Neural cell (in vitro differentiated cells): ENCODE measurements around the gene BCL2. TPM values are rescaled to one million over a fixed set of nuclear protein-coding genes. Genes with fewer than 3 reads are reported as not detected.

Experiments used
- H2AFZ ChIP-seq: fragments of 200-600, 300-800 bp; sonication (generic), shearing (Covaris generic); 2 replicates; pipeline ENCODE4 v1.6.0; 2014; ENCODE audit warnings: low read depth, mild to moderate bottlenecking, antibody characterized with exemption, low read length, moderate library complexity
- H3F3A ChIP-seq: fragments of 200-600 bp; shearing (Covaris generic); 2 replicates; pipeline ENCODE4 v1.6.1; 2016; ENCODE audit warnings: mild to moderate bottlenecking, moderate library complexity, mixed read lengths, antibody characterized with exemption, low read length; ENCODE audit not compliant: insufficient read depth, poor library complexity, severe bottlenecking
- H3K27ac ChIP-seq: fragments of 200-600, 300-800 bp; sonication (generic), shearing (Covaris generic); 2 replicates; pipeline ENCODE4 v1.5.1; 2014; ENCODE audit warnings: mild to moderate bottlenecking, low read length, moderate library complexity
- H3K27me3 ChIP-seq: fragments of 300-800, 200-600 bp; sonication (generic), shearing (Covaris generic); 2 replicates; pipeline ENCODE4 v1.6.0; 2014; ENCODE audit warnings: mild to moderate bottlenecking, low read depth, low read length, moderate library complexity; ENCODE audit not compliant: insufficient read depth
- H3K36me3 ChIP-seq: fragments of 300-800, 200-600 bp; sonication (generic), shearing (Covaris generic); 2 replicates; pipeline ENCODE4 v1.5.1; 2014; ENCODE audit warnings: mild to moderate bottlenecking, antibody characterized with exemption, low read length, moderate library complexity; ENCODE audit not compliant: insufficient read depth
- H3K4me2 ChIP-seq: fragments of 300-800, 200-600 bp; sonication (generic), shearing (Covaris generic); 2 replicates; pipeline ENCODE4 v1.6.0; 2014; ENCODE audit warnings: mild to moderate bottlenecking, low read length
- H3K4me3 ChIP-seq: fragments of 300-800, 200-600 bp; sonication (generic), shearing (Covaris generic); 2 replicates; pipeline ENCODE4 v1.5.1; 2014; ENCODE audit warnings: mild to moderate bottlenecking, low read length, moderate library complexity
- H3K79me2 ChIP-seq: fragments of 200-600 bp; shearing (Covaris generic); replicated peaks from 2 replicates; pipeline ENCODE4 v1.6.0; 2014; ENCODE audit warnings: mild to moderate bottlenecking, low read length, moderate library complexity; ENCODE audit not compliant: insufficient read depth
- H3K9ac ChIP-seq: fragments of 300-800, 200-600 bp; sonication (generic), shearing (Covaris generic); 2 replicates; pipeline ENCODE4 v1.6.1; 2016; ENCODE audit warnings: mild to moderate bottlenecking, low read length, mixed read lengths
- H3K9me2 ChIP-seq: fragments of 200-600 bp; shearing (Covaris generic); 2 replicates; pipeline ENCODE4 v1.6.1; 2016; ENCODE audit warnings: mild to moderate bottlenecking, low read length, mixed read lengths; ENCODE audit not compliant: insufficient read depth
- H3K9me3 ChIP-seq: fragments of 200-600, 300-800 bp; sonication (generic), shearing (Covaris generic); 2 replicates; pipeline ENCODE4 v1.6.1; 2016; ENCODE audit warnings: mild to moderate bottlenecking, mixed run types, low read length, moderate library complexity, mixed read lengths
- H4K20me1 ChIP-seq: fragments of 200-600 bp; shearing (Covaris generic); 2 replicates; pipeline ENCODE4 v1.6.1; 2016; ENCODE audit warnings: mild to moderate bottlenecking, mixed run types; ENCODE audit not compliant: insufficient read depth
- EP300 ChIP-seq: fragments of 450-650 bp; conservative IDR thresholded peaks from 2 replicates; pipeline ENCODE4 v1.6.1; 2014; ENCODE audit warnings: antibody characterized with exemption, mild to moderate bottlenecking, moderate library complexity; ENCODE audit not compliant: poor library complexity, severe bottlenecking
- EZH2 ChIP-seq: fragments of 200-600, 300-800 bp; shearing (Covaris generic), sonication (generic); IDR thresholded peaks from 2 replicates; pipeline ENCODE4 v1.6.1; 2014; ENCODE audit warnings: antibody characterized with exemption, low read length, borderline replicate concordance, mild to moderate bottlenecking; ENCODE audit not compliant: insufficient read depth, poor library complexity, severe bottlenecking
- MXI1 ChIP-seq: fragments of 450-650 bp; conservative IDR thresholded peaks from 2 replicates; pipeline ENCODE4 v1.6.1; 2014; ENCODE audit warnings: antibody characterized with exemption, mild to moderate bottlenecking; ENCODE audit not compliant: poor library complexity, severe bottlenecking
- POLR2AphosphoS5 ChIP-seq: IDR thresholded peaks from 2 replicates; pipeline ENCODE4 v1.6.1; 2012
- RAD21 ChIP-seq: fragments of 450-650 bp; conservative IDR thresholded peaks from 2 replicates; pipeline ENCODE4 v1.6.1; 2014; ENCODE audit warnings: antibody characterized with exemption, mild to moderate bottlenecking, moderate library complexity
- SMC3 ChIP-seq: fragments of 450-650 bp; conservative IDR thresholded peaks from 2 replicates; pipeline ENCODE4 v1.6.1; 2014; ENCODE audit warnings: antibody characterized with exemption, mild to moderate bottlenecking, moderate library complexity; ENCODE audit not compliant: poor library complexity
- TAF1 ChIP-seq: IDR thresholded peaks from 2 replicates; pipeline ENCODE4 v1.6.1; 2012; ENCODE audit warnings: low read depth
- polyA plus RNA-seq: library from polyadenylated mRNA; depleted of rRNA; stranded (reverse); fragments of >200 nt; gene quantifications from 2 replicates; pipeline ENCODE4 v1.2.3, GENCODE V29; 2014
- TF ChIP-seq, protein P1 (sequence below): IDR thresholded peaks from 2 replicates; pipeline ENCODE4 v1.6.1; 2012; ENCODE audit warnings: borderline replicate concordance
- TF ChIP-seq, protein P2 (sequence below): fragments of 450-650 bp; IDR thresholded peaks from 2 replicates; pipeline ENCODE4 v1.5.1; 2014; ENCODE audit warnings: antibody characterized with exemption, mild to moderate bottlenecking, moderate library complexity; ENCODE audit not compliant: poor library complexity, severe bottlenecking

Gene BCL2
- polyA plus RNA-seq, 1 donor from 2014 or later: 3.4 TPM

DNA sequence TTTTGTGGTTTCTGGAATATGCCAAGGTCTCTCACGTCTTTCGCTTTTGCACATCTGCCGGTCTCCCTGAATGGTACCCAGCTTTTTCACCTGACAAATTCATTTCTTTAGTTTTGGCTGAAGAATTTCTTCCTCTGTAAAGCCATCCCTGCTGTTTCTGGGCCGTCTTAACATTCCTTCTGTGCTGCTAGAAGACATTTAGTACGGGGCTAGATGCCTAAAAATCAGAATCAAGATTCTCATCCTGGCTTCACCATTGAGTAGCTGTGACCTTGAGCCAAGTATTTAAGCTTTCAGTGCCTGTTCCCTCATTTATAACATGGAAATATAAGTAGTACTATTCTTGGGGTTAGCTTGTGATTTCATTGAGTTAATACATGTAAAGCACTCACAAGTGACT lies 6.4 kb upstream of the BCL2 start:
- Histone ChIP-seq H3K4me2 (no peak overlapping the region), H4K20me1 (no peaks in the 10 kb centered on the region), H3F3A (no peaks in the 10 kb centered on the region), H3K9me3 (no peaks in the 10 kb centered on the region), H3K4me3 (no peak overlapping the region), H3K27ac (no peak overlapping the region), H3K79me2 (no peaks in the 10 kb centered on the region), H3K9me2 (no peaks in the 10 kb centered on the region), H3K36me3 (no peaks in the 10 kb centered on the region), H3K9ac (no peak overlapping the region), H2AFZ (no peak overlapping the region), H3K27me3 (no peaks in the 10 kb centered on the region)
- no peak for TF ChIP-seq MXI1
- TF ChIP-seq RAD21: no peak
- TF ChIP-seq TAF1: no peak
- TF ChIP-seq EZH2: no peak
- no peak for TF ChIP-seq POLR2AphosphoS5
- no peak for TF ChIP-seq SMC3
- TF ChIP-seq, protein P1, sequence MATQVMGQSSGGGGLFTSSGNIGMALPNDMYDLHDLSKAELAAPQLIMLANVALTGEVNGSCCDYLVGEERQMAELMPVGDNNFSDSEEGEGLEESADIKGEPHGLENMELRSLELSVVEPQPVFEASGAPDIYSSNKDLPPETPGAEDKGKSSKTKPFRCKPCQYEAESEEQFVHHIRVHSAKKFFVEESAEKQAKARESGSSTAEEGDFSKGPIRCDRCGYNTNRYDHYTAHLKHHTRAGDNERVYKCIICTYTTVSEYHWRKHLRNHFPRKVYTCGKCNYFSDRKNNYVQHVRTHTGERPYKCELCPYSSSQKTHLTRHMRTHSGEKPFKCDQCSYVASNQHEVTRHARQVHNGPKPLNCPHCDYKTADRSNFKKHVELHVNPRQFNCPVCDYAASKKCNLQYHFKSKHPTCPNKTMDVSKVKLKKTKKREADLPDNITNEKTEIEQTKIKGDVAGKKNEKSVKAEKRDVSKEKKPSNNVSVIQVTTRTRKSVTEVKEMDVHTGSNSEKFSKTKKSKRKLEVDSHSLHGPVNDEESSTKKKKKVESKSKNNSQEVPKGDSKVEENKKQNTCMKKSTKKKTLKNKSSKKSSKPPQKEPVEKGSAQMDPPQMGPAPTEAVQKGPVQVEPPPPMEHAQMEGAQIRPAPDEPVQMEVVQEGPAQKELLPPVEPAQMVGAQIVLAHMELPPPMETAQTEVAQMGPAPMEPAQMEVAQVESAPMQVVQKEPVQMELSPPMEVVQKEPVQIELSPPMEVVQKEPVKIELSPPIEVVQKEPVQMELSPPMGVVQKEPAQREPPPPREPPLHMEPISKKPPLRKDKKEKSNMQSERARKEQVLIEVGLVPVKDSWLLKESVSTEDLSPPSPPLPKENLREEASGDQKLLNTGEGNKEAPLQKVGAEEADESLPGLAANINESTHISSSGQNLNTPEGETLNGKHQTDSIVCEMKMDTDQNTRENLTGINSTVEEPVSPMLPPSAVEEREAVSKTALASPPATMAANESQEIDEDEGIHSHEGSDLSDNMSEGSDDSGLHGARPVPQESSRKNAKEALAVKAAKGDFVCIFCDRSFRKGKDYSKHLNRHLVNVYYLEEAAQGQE: no peak
- TF ChIP-seq, protein P2, sequence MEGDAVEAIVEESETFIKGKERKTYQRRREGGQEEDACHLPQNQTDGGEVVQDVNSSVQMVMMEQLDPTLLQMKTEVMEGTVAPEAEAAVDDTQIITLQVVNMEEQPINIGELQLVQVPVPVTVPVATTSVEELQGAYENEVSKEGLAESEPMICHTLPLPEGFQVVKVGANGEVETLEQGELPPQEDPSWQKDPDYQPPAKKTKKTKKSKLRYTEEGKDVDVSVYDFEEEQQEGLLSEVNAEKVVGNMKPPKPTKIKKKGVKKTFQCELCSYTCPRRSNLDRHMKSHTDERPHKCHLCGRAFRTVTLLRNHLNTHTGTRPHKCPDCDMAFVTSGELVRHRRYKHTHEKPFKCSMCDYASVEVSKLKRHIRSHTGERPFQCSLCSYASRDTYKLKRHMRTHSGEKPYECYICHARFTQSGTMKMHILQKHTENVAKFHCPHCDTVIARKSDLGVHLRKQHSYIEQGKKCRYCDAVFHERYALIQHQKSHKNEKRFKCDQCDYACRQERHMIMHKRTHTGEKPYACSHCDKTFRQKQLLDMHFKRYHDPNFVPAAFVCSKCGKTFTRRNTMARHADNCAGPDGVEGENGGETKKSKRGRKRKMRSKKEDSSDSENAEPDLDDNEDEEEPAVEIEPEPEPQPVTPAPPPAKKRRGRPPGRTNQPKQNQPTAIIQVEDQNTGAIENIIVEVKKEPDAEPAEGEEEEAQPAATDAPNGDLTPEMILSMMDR: no peak
- no peak for TF ChIP-seq EP300

DNA sequence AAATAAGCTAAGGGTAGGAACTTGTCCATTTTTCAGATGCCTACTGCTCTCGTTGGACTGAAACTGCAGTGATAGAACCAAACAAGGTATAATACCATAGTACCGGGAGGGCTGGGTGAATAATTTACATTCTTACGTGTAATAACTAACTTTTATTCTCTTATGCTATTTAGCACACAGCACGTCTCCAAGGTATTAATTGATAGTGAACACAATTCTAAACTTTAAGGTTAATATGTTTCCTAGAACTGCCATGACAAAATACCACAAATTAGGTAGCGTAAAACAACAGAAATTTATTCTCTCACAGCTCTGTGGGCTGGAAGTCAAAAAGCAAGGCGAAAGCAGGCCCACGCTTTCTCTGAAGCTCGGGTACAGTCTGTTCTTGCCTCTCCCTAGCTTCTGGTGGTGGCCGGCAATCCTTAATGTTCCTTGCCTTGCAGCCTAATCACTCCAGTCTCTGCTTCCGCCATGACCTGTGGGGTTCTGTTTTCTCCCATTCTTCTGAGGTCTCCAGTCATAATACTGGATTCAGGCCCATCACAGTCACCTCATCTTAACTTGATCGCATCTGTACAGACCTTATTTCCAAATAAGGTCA lies 5.6 kb upstream of the BCL2 start:
- Histone ChIP-seq H3F3A (no peaks in the 10 kb centered on the region), H3K9me2 (no peaks in the 10 kb centered on the region), H3K9ac (no peak overlapping the region), H4K20me1 (no peaks in the 10 kb centered on the region), H3K9me3 (no peaks in the 10 kb centered on the region), H3K36me3 (no peaks in the 10 kb centered on the region), H3K79me2 (no peaks in the 10 kb centered on the region), H3K27me3 (no peaks in the 10 kb centered on the region), H3K4me3 (no peak overlapping the region), H2AFZ (no peak overlapping the region), H3K4me2 (no peak overlapping the region), H3K27ac (no peak overlapping the region)
- no peak for TF ChIP-seq SMC3
- TF ChIP-seq EZH2: no peak
- TF ChIP-seq, protein P2: no peak
- no peak for TF ChIP-seq MXI1
- no peak for TF ChIP-seq POLR2AphosphoS5
- no peak for TF ChIP-seq TAF1
- no peak for TF ChIP-seq RAD21
